GM12878 (cell line): ENCODE measurements around the gene MTHFD1. TPM values are rescaled to one million over a fixed set of nuclear protein-coding genes. Genes with fewer than 3 reads are reported as not detected.
A peak's percentile ranks its signal among the peaks of the same experiment; 100 is the strongest.

ENCODE experiments used
- ATAC-seq: fragments of 200-7000 bp; cut with Tn5 transposase; 3 replicates; pipeline ENCODE4 v1.9.1; 2020; ENCODE audit warnings: mild to moderate bottlenecking, moderate library complexity
- BruUV-seq: library from RNA; stranded (reverse); fragments of 400-500 nt; replicated peaks from 2 replicates; lab custom pipeline; 2021; lab: Mats Ljungman, UMichigan
- CTCF ChIA-PET: fragments of 300-600 bp; sonication (Branson Sonifier 250); formaldehyde crosslinking; extraction: SDS; loops from one replicate; lab custom pipeline; 2021; ENCODE audit warnings: inconsistent platforms; lab: Yijun Ruan, JAX
- POLR2A ChIA-PET: fragments of 350-600 bp; formaldehyde crosslinking; extraction: SDS; loops from one replicate; lab custom pipeline; 2021; ENCODE audit warnings: inconsistent platforms; lab: Charles Lee
- RAD21 ChIA-PET: fragments of 300-600 bp; sonication (Branson Sonifier 250); formaldehyde crosslinking; loops from one replicate; lab custom pipeline; 2023; ENCODE audit warnings: antibody characterized with exemption; ENCODE audit not compliant: unreplicated experiment; lab: Charles Lee
- SMC1A ChIA-PET: fragments of 300-600 bp; sonication (Branson Sonifier 250); formaldehyde crosslinking; loops from one replicate; lab custom pipeline; 2023; ENCODE audit not compliant: unreplicated experiment, uncharacterized antibody; lab: Charles Lee
- DNase-seq: peaks from one replicate; pipeline ENCODE4 v3.0.0-alpha.2; 2011; ENCODE audit warnings: low read depth, low spot score
- FAIRE-seq: peaks from 3 replicates; lab custom pipeline; 2011; peaks lifted over from hg19 to GRCh38; lab: Jason Lieb, UNC
- H2AFZ ChIP-seq: 2 replicates; pipeline ENCODE4 v1.6.0; 2011; ENCODE audit warnings: low read depth, low read length, control low read depth; ENCODE audit not compliant: control insufficient read depth
- H3K27ac ChIP-seq: 2 replicates; pipeline ENCODE4 v1.5.1; 2011; ENCODE audit warnings: control low read depth; ENCODE audit not compliant: control insufficient read depth, insufficient read depth
- H3K27me3 ChIP-seq, 2 experiments: replicated peaks in 1 of 2; 2 replicates each; pipeline versions ENCODE4 v1.6.0 to v1.6.1; 2011; ENCODE audit warnings: low read length in 1 of 2; ENCODE audit not compliant: control insufficient read depth in 2 of 2, insufficient read depth in 2 of 2
- H3K36me3 ChIP-seq, 2 experiments: 2 replicates each; pipeline ENCODE4 v1.5.1; 2011; ENCODE audit warnings: low read length in 1 of 2; ENCODE audit not compliant: control insufficient read depth in 2 of 2, insufficient read depth in 2 of 2
- H3K4me1 ChIP-seq: 2 replicates; pipeline ENCODE4 v1.6.1; 2011; ENCODE audit warnings: mild to moderate bottlenecking, low read length, moderate library complexity, mixed read lengths; ENCODE audit not compliant: control insufficient read depth, insufficient read depth
- H3K4me2 ChIP-seq: 2 replicates; pipeline ENCODE4 v1.6.0; 2011; ENCODE audit warnings: control low read depth; ENCODE audit not compliant: control insufficient read depth, insufficient read depth
- H3K4me3 ChIP-seq: fragments of 200-600 bp; sonication (generic); 2 replicates; pipeline ENCODE4 v1.5.1; 2016
- H3K79me2 ChIP-seq: 2 replicates; pipeline ENCODE4 v1.6.0; 2011; ENCODE audit warnings: low read length; ENCODE audit not compliant: control insufficient read depth, insufficient read depth
- H3K9ac ChIP-seq: 2 replicates; pipeline ENCODE4 v1.8.0; 2011; ENCODE audit warnings: low read length, control low read depth, mixed read lengths; ENCODE audit not compliant: control insufficient read depth, insufficient read depth
- H3K9me3 ChIP-seq: replicated peaks from 3 replicates; pipeline ENCODE4 v1.5.1; 2011; ENCODE audit warnings: mild to moderate bottlenecking, low read length; ENCODE audit not compliant: control insufficient read depth, insufficient read depth
- H4K20me1 ChIP-seq: 2 replicates; pipeline ENCODE4 v1.6.0; 2011; ENCODE audit not compliant: control insufficient read depth, insufficient read depth
- ATF7 ChIP-seq: fragments of 450-650 bp; IDR thresholded peaks from 2 replicates; pipeline ENCODE4 v1.6.1; 2016; ENCODE audit warnings: low read depth, mild to moderate bottlenecking
- BACH1 ChIP-seq: fragments of 450-650 bp; IDR thresholded peaks from 2 replicates; pipeline ENCODE4 v1.6.1; 2017; ENCODE audit warnings: mild to moderate bottlenecking, borderline replicate concordance
- DPF2 ChIP-seq: fragments of 450-650 bp; IDR thresholded peaks from 2 replicates; pipeline ENCODE4 v1.6.1; 2017; ENCODE audit warnings: mild to moderate bottlenecking
- GATAD2B ChIP-seq: fragments of 450-650 bp; conservative IDR thresholded peaks from 2 replicates; pipeline ENCODE4 v1.6.1; 2017; ENCODE audit warnings: low read depth, mild to moderate bottlenecking, moderate library complexity
- IKZF2 ChIP-seq, 2 experiments: fragments of 450-650 bp; IDR thresholded peaks; 2 replicates each; pipeline ENCODE4 v1.6.1; 2017; ENCODE audit warnings: mild to moderate bottlenecking in 2 of 2, moderate library complexity in 2 of 2
- IRF4 ChIP-seq: IDR thresholded peaks from 2 replicates; pipeline ENCODE4 v1.6.1; 2011; ENCODE audit warnings: low read depth, low read length
- KDM1A ChIP-seq: fragments of 200-600 bp; sonication (generic); IDR thresholded peaks from 2 replicates; pipeline ENCODE4 v1.6.1; 2016; ENCODE audit warnings: borderline replicate concordance
- MEF2A ChIP-seq: IDR thresholded peaks from 2 replicates; pipeline ENCODE4 v1.6.1; 2011; ENCODE audit warnings: low read depth, mild to moderate bottlenecking, low read length, moderate library complexity; ENCODE audit not compliant: insufficient read depth
- MEF2B ChIP-seq: fragments of 450-650 bp; IDR thresholded peaks from 2 replicates; pipeline ENCODE4 v1.6.1; 2018; ENCODE audit warnings: mild to moderate bottlenecking, moderate library complexity; ENCODE audit not compliant: partially characterized antibody, poor library complexity, severe bottlenecking
- NR2C2 ChIP-seq: IDR thresholded peaks from 2 replicates; pipeline ENCODE4 v1.6.1; 2011; ENCODE audit warnings: borderline replicate concordance, low read depth; ENCODE audit not compliant: control insufficient read depth, insufficient read length
- PBX3 ChIP-seq: IDR thresholded peaks from 2 replicates; pipeline ENCODE4 v1.6.1; 2011; ENCODE audit warnings: mild to moderate bottlenecking, low read depth, low read length, moderate library complexity; ENCODE audit not compliant: insufficient replicate concordance
- PML ChIP-seq: IDR thresholded peaks from 2 replicates; pipeline ENCODE4 v1.6.1; 2012; ENCODE audit warnings: low read length, inconsistent platforms
- RUNX3 ChIP-seq: IDR thresholded peaks from 2 replicates; pipeline ENCODE4 v1.6.1; 2012; ENCODE audit warnings: low read length, inconsistent platforms
- SIN3A ChIP-seq: IDR thresholded peaks from 2 replicates; pipeline ENCODE4 v1.6.1; 2012; ENCODE audit warnings: low read depth, low read length, improper control_type of control experiment
- TARDBP ChIP-seq: IDR thresholded peaks from 2 replicates; pipeline ENCODE4 v1.6.1; 2016; ENCODE audit warnings: borderline replicate concordance
- TCF7 ChIP-seq: IDR thresholded peaks from 2 replicates; pipeline ENCODE4 v1.6.1; 2014; ENCODE audit warnings: antibody characterized with exemption, borderline replicate concordance
- ZBTB40 ChIP-seq: fragments of 450-650 bp; IDR thresholded peaks from 2 replicates; pipeline ENCODE4 v1.6.1; 2016; ENCODE audit warnings: mild to moderate bottlenecking, moderate library complexity, borderline replicate concordance
- ZNF24 ChIP-seq: fragments of 450-650 bp; IDR thresholded peaks from 2 replicates; pipeline ENCODE4 v1.6.1; 2017; ENCODE audit warnings: antibody characterized with exemption, mild to moderate bottlenecking
- ZNF384 ChIP-seq: IDR thresholded peaks from 2 replicates; pipeline ENCODE4 v1.6.1; 2012; ENCODE audit warnings: low read depth, mild to moderate bottlenecking, low read length, improper control_type of control experiment, borderline replicate concordance
- WGBS: methylation state at CpG from one replicate; pipeline ENCODE4 v1.1.6; 2016; ENCODE audit warnings: low lambda C conversion rate; ENCODE audit not compliant: insufficient replicate concordance, insufficient coverage; ENCODE audit errors: missing lambda C conversion rate; 5-methylcytosine and 5-hydroxymethylcytosine counted together
- in situ Hi-C: fragments of 300-500 bp; cut with MboI; formaldehyde crosslinking; loops from 9 replicates; pipeline ENCODE4 v1.14.3; 2018; ENCODE audit warnings: mixed read lengths
- intact Hi-C: fragments of 100-400 bp; cut with micrococcal nuclease; formaldehyde crosslinking; loops from one replicate; pipeline ENCODE4 v1.14.2; 2022; ENCODE audit not compliant: unreplicated experiment
- polyA plus RNA-seq, 11 experiments: library from polyadenylated mRNA; depleted of rRNA in 4 of 11; unstranded in 6 of 11; stranded (reverse) in 5 of 11; fragments of >200 nt; fragmentation: Nextera tagmentation in 4 of 11; fragmentation: Illumina TruSeq in 1 of 11; extraction: Ambion mirVana in 4 of 11; extraction: Trizol in 1 of 11; gene quantifications; 1 replicate in 1 of 11; 2 replicates in 10 of 11; pipeline versions ENCODE4 v1.2.1 to v1.2.3, GENCODE V29; 2011 to 2016; ENCODE audit warnings: inconsistent platforms in 2 of 11, missing spikeins in 2 of 11, low read depth in 1 of 11
- total RNA-seq, 4 experiments: library from RNA; depleted of rRNA in 3 of 4; stranded (reverse); fragments of >200 nt in 3 of 4; fragmentation: Illumina TruSeq in 1 of 4; extraction: Trizol in 1 of 4; gene quantifications; 2 replicates each; pipeline versions ENCODE4 v1.2.1 to v1.2.3, GENCODE V29; 2013 to 2021

Gene MTHFD1
- total and polyA plus RNA-seq, 10 of the 15 experiments (the other 5 are each of a cell fraction or from before 2014, with no cell fraction given), result 99.3 to 310 (median 173) TPM

GRCh38 chr14:64338616-64339316 is 49.4 kb upstream of the MTHFD1 start:
- peaks cover 2% of the 10 kb centered on the region; the same call in 2 of the 3 replicates for H3K9me3 ChIP-seq
- SMC1A ChIA-PET, result interaction anchor here (0.9 to 2.1 kb wide), 7 partner anchors 43 to 297 kb away, joined by 3 to 6 read pairs (median 4); no protein-coding TSS in a partner anchor
- H3K4me1 ChIP-seq, result peaks cover 11% of the 10 kb centered on the region
- H3K4me3 ChIP-seq, result peak overlapping the region; percentile 90
- peak overlapping the region; percentile 68 for H3K9ac ChIP-seq
- H2AFZ ChIP-seq, result peak overlapping the region; percentile 97
- CTCF ChIA-PET, result interaction anchor here (0.7 to 2.3 kb wide), 7 partner anchors 35 to 539 kb away, joined by 3 to 11 read pairs (median 5); partner anchors contain the start of gene ESR2
- peak; percentile 96 for DNase-seq
- POLR2A ChIA-PET, result interaction anchor here (0.5 to 2.8 kb wide), 7 partner anchors 49 to 166 kb away, joined by 3 to 16 read pairs (median 5); partner anchors contain the start of genes MTHFD1 and ZBTB1
- FAIRE-seq, result peak; percentile 98
- H3K4me2 ChIP-seq, result peak overlapping the region; percentile 70
- TSS peak; percentile 91 for BruUV-seq
- no peaks in the 10 kb centered on the region for H3K36me3 ChIP-seq
- peaks cover 13% of the 10 kb centered on the region for H3K79me2 ChIP-seq
- no peaks in the 10 kb centered on the region for H3K27me3 ChIP-seq
- peak; percentile 91 for ATAC-seq
- no peaks in the 10 kb centered on the region for H4K20me1 ChIP-seq
- RAD21 ChIA-PET, result interaction anchor here (1.1 to 1.7 kb wide), 6 partner anchors 35 to 145 kb away, joined by 3 to 12 read pairs (median 4); partner anchors contain the start of gene MTHFD1
- H3K27ac ChIP-seq, result peak overlapping the region; percentile 80
- 2% methylated on average over 28 of the region's 49 CpGs for WGBS
- in situ Hi-C loops (no loop called here), intact Hi-C loops (loop anchor here (1.0 to 5.0 kb wide), 3 partner anchors 49 to 202 kb away; partner anchors contain the start of genes HSPA2 and MTHFD1)
- TF ChIP-seq ZNF384, result no peak
- peak; percentile 75; the same call in 1 of the 2 replicates for TF ChIP-seq DPF2
- no peak; the same call in 1 of the 2 replicates for TF ChIP-seq TARDBP
- TF ChIP-seq RUNX3, result peak; percentile 6; the same call in 1 of the 2 replicates
- no peak for TF ChIP-seq IRF4
- TF ChIP-seq MEF2A, result no peak
- TF ChIP-seq ZNF24, result no peak
- 0 out of 2 replicates have a peak, but pooled peaks have one; percentile 16 for TF ChIP-seq GATAD2B
- no peak for TF ChIP-seq NR2C2
- TF ChIP-seq PBX3, result peak; percentile 95
- TF ChIP-seq SIN3A, result no peak; the same call in 1 of the 2 replicates
- TF ChIP-seq KDM1A, result no peak
- peak; percentile 90 for TF ChIP-seq PML
- TF ChIP-seq BACH1, result no peak
- TF ChIP-seq ZBTB40, result peak; percentile 81
- peak; percentile 56 for TF ChIP-seq MEF2B
- peak; percentile 52; the same call in 1 of the 2 replicates for TF ChIP-seq ATF7
- TF ChIP-seq IKZF2 (IDR thresholded peaks at IDR 0.05), result peak; percentile 84 to 85
- no peak for TF ChIP-seq TCF7
